Esophagus muscularis mucosa (tissue), 4 donors: Measurements from ENCODE around the gene UBE2Q1.

Source experiments
- CTCF ChIP-seq, 3 experiments: fragments of 200-600 bp in 2 of 3; fragments of 450-650 bp in 1 of 3; sonication (generic) in 2 of 3; IDR thresholded peaks; one replicate each; pipeline ENCODE4 v1.5.1; 2017 to 2019; ENCODE audit warnings: antibody characterized with exemption in 3 of 3, mild to moderate bottlenecking in 2 of 3, moderate library complexity in 1 of 3
- EP300 ChIP-seq: sonication (generic); formaldehyde crosslinking; IDR thresholded peaks from one replicate; pipeline ENCODE4 v1.6.1; 2017; ENCODE audit warnings: antibody characterized with exemption
- POLR2A ChIP-seq: fragments of 450-650 bp; IDR thresholded peaks from one replicate; pipeline ENCODE4 v1.6.1; 2017; ENCODE audit warnings: antibody characterized with exemption, moderate library complexity, mild to moderate bottlenecking, low read depth
- POLR2AphosphoS5 ChIP-seq, 2 donors: sonication (generic); formaldehyde crosslinking; IDR thresholded peaks; one replicate each; pipeline ENCODE4 v1.6.1; 2017; ENCODE audit warnings: antibody characterized with exemption in 2 of 2

- no peak for TF ChIP-seq POLR2A
- no peak for TF ChIP-seq CTCF (IDR thresholded peaks at IDR 0.05)
- no peak for TF ChIP-seq EP300
- no peak for TF ChIP-seq POLR2AphosphoS5 (IDR thresholded peaks at IDR 0.05)
Observed at GRCh38 chr1:154594811-154595210, 36.3 kb upstream of the UBE2Q1 start.
